Left ventricle myocardium inferior (tissue), 1 donor: Measurements from ENCODE around the gene PLEKHG3. TPM values are rescaled to one million over a fixed set of nuclear protein-coding genes. Genes with fewer than 3 reads are reported as not detected.
A peak's percentile ranks its signal among the peaks of the same experiment; 100 is the strongest.

Experiments used
- DNase-seq: peaks from one replicate; pipeline ENCODE4 v3.0.0-alpha.2; 2020
- H3K27ac ChIP-seq: fragments of 200-600 bp; replicated peaks from 2 replicates; pipeline ENCODE4 v1.8.0; 2021
- H3K27me3 ChIP-seq: fragments of 200-600 bp; 2 replicates; pipeline ENCODE4 v1.8.0; 2021; ENCODE audit warnings: low read depth
- H3K36me3 ChIP-seq: fragments of 200-600 bp; 2 replicates; pipeline ENCODE4 v1.8.0; 2021
- H3K4me1 ChIP-seq: fragments of 200-600 bp; 2 replicates; pipeline ENCODE4 v1.8.0; 2021
- H3K4me3 ChIP-seq: fragments of 200-600 bp; 2 replicates; pipeline ENCODE4 v1.8.0; 2021; ENCODE audit warnings: mild to moderate bottlenecking, moderate library complexity
- H3K9me3 ChIP-seq: fragments of 200-600 bp; replicated peaks from 2 replicates; pipeline ENCODE4 v1.8.0; 2021
- intact Hi-C: fragments of 100-400 bp; cut with micrococcal nuclease; formaldehyde crosslinking; loops from one replicate; pipeline ENCODE4 v1.11.0; 2022
- total RNA-seq: library from RNA; stranded (reverse); fragmentation: NEBNext Ultra II Directional; extraction: Animal tissue kit (Norgen Biotek cat#: 25700); gene quantifications from one replicate; pipeline ENCODE4 v1.2.1, GENCODE V29; 2021
- TF ChIP-seq, protein P1 (sequence below): fragments of 200-600 bp; IDR thresholded peaks from 2 replicates; pipeline ENCODE4 v1.8.0; 2021; ENCODE audit warnings: antibody characterized with exemption, mild to moderate bottlenecking, borderline replicate concordance
- donor health status: DM: no; HTN: yes; CAD: no; lungs with severe emphysema.

PLEKHG3 gene
- total RNA-seq, 1 donor from 2014 or later: 16.5 TPM

DNA sequence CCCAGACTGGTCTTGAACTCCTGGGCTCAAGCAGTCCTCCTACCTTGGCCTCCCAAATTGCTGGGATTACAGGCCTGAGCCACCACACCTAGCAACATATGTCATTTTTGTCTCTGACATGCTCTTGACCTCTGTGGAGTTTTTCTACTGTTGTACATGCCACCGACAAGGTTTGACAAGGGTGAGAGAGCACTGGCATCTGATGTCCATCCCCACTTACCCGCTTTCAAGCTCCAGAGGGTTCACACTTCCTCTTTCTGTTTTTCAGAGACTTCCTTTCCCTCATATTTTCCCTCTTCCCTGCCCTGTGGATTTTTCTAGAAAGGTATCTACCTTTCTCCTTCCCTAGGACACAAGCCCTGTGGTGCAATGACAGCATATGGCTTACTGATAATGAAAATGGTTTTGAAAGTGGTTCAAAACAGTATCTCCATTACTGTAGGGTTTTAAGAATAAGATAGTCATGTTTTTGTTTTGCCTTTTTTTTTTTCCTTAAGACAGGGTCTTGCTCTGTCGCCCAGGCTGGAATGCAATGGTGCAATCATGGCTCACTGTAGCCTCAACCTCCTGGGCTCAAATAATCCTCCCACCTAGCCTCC is 27.7 kb upstream of the PLEKHG3 start:
- TF ChIP-seq, protein P1, sequence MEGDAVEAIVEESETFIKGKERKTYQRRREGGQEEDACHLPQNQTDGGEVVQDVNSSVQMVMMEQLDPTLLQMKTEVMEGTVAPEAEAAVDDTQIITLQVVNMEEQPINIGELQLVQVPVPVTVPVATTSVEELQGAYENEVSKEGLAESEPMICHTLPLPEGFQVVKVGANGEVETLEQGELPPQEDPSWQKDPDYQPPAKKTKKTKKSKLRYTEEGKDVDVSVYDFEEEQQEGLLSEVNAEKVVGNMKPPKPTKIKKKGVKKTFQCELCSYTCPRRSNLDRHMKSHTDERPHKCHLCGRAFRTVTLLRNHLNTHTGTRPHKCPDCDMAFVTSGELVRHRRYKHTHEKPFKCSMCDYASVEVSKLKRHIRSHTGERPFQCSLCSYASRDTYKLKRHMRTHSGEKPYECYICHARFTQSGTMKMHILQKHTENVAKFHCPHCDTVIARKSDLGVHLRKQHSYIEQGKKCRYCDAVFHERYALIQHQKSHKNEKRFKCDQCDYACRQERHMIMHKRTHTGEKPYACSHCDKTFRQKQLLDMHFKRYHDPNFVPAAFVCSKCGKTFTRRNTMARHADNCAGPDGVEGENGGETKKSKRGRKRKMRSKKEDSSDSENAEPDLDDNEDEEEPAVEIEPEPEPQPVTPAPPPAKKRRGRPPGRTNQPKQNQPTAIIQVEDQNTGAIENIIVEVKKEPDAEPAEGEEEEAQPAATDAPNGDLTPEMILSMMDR: no peak
- Histone ChIP-seq H3K36me3 (no peaks in the 10 kb centered on the region), H3K27ac (no peak overlapping the region), H3K9me3 (no peaks in the 10 kb centered on the region), H3K4me1 (peaks cover 11% of the 10 kb centered on the region), H3K27me3 (no peaks in the 10 kb centered on the region), H3K4me3 (no peak overlapping the region)
- DNase-seq: no peak
- intact Hi-C loops: no loop called here

DNA sequence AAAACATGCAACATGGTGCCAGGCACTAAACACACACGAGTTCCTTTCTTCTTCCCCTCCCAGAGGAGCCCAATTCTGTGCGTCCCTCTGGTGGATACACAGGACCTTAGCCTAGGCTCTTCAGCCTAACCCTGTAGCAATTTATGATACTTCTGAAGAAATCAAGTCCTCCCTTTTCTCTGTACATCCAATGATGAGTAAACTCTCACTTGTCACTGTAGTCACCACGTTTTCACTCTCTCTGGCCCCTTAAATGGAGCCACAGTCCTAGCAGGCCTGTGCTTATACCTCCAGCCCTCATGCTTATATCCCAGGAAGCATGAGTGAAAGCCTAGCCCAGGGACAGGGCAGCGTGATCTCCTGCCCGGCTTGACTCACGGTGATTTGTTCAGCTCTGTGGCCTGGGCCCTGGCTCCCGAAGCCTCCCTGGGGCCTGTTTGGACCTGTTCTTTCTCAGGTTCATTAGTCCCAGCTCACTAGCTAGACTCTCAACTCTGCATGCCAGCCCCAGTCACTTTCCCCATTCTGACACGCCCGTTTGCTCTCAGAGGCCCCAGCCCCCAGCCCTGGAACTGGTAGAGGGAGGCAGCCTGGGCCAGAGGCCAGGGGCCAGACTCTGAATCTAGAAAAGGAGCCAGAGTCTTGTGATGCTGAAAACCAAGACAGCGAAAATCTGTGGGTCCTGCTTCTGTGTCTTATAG is 24.1 kb upstream of the PLEKHG3 start:
- H3K4me1 ChIP-seq: peaks cover 33% of the 10 kb centered on the region
- TF ChIP-seq, protein P1: no peak
- intact Hi-C loops: no loop called here

GRCh38 chr14:64680714-64681065 is 23.5 kb upstream of the PLEKHG3 start:
- TF ChIP-seq, protein P1: no peak
- H3K4me1 ChIP-seq: peaks cover 30% of the 10 kb centered on the region
- peak overlapping the region; percentile 80 for H3K27ac ChIP-seq
- intact Hi-C loops: no loop called here
- no peaks in the 10 kb centered on the region for H3K9me3 ChIP-seq
- H3K4me3 ChIP-seq: no peak overlapping the region
- DNase-seq: no peak
- H3K27me3 ChIP-seq: no peaks in the 10 kb centered on the region
- H3K36me3 ChIP-seq: no peaks in the 10 kb centered on the region

More for the DNA sequence above, 24.1 kb upstream of the PLEKHG3 start:
- no peak overlapping the region for H3K4me3 ChIP-seq
- no peaks in the 10 kb centered on the region for H3K36me3 ChIP-seq
- peak overlapping the region; percentile 80 for H3K27ac ChIP-seq
- no peaks in the 10 kb centered on the region for H3K9me3 ChIP-seq
- no peak for DNase-seq
- H3K27me3 ChIP-seq: no peaks in the 10 kb centered on the region

GRCh38 chr14:64681796-64682710 is 22.2 kb upstream of the PLEKHG3 start:
- Histone ChIP-seq H3K4me1 (peaks cover 30% of the 10 kb centered on the region), H3K9me3 (no peaks in the 10 kb centered on the region), H3K36me3 (no peaks in the 10 kb centered on the region), H3K27ac (peak overlapping the region; percentile 80), H3K27me3 (no peaks in the 10 kb centered on the region), H3K4me3 (no peak overlapping the region)
- TF ChIP-seq, protein P1: no peak
- intact Hi-C loops: no loop called here
- peak; percentile 64 for DNase-seq

GRCh38 chr14:64682843-64683242 is 21.4 kb upstream of the PLEKHG3 start:
- Histone ChIP-seq H3K27me3 (no peaks in the 10 kb centered on the region), H3K4me3 (no peak overlapping the region), H3K4me1 (peaks cover 30% of the 10 kb centered on the region), H3K36me3 (no peaks in the 10 kb centered on the region), H3K9me3 (no peaks in the 10 kb centered on the region), H3K27ac (peak overlapping the region; percentile 80)
- intact Hi-C loops: no loop called here
- DNase-seq: no peak
- TF ChIP-seq, protein P1: no peak
